Effector memory CD8-positive, alpha-beta T cell (primary cell): ENCODE results near the gene NKD1.
A peak's percentile ranks its signal among the peaks of the same experiment; 100 is the strongest.

Experiments used
- ATAC-seq: fragments of 150-1000 bp; cut with Tn5 transposase; replicated peaks from 2 replicates; pipeline ENCODE4 v1.10.0; 2021; ENCODE audit warnings: mild to moderate bottlenecking, moderate library complexity
- DNase-seq, 3 experiments: peaks; one replicate each; pipeline ENCODE4 v3.0.0; 2021
- H3K27ac Mint-ChIP-seq, 2 donors: one replicate each; pipeline ENCODE4 v1.8.0; 2022; ENCODE audit warnings: mild to moderate bottlenecking in 2 of 2, mixed read lengths in 2 of 2, moderate library complexity in 2 of 2
- H3K27me3 Mint-ChIP-seq, 2 donors: one replicate each; pipeline ENCODE4 v1.8.0; 2022; ENCODE audit warnings: mixed read lengths in 2 of 2
- H3K36me3 Mint-ChIP-seq: one replicate; pipeline ENCODE4 v1.8.0; 2022; ENCODE audit warnings: mild to moderate bottlenecking, moderate library complexity, mixed read lengths; ENCODE audit not compliant: insufficient read depth
- H3K4me1 Mint-ChIP-seq, 2 donors: one replicate each; pipeline ENCODE4 v1.8.0; 2022; ENCODE audit warnings: low read depth in 2 of 2, mixed read lengths in 2 of 2
- H3K4me3 Mint-ChIP-seq, 2 donors: one replicate each; pipeline ENCODE4 v1.8.0; 2022; ENCODE audit warnings: mild to moderate bottlenecking in 2 of 2, mixed read lengths in 2 of 2, moderate library complexity in 2 of 2
- H3K9me3 Mint-ChIP-seq, 2 donors: one replicate each; pipeline ENCODE4 v1.8.0; 2022; ENCODE audit warnings: mixed read lengths in 2 of 2

The NKD1 gene

DNA sequence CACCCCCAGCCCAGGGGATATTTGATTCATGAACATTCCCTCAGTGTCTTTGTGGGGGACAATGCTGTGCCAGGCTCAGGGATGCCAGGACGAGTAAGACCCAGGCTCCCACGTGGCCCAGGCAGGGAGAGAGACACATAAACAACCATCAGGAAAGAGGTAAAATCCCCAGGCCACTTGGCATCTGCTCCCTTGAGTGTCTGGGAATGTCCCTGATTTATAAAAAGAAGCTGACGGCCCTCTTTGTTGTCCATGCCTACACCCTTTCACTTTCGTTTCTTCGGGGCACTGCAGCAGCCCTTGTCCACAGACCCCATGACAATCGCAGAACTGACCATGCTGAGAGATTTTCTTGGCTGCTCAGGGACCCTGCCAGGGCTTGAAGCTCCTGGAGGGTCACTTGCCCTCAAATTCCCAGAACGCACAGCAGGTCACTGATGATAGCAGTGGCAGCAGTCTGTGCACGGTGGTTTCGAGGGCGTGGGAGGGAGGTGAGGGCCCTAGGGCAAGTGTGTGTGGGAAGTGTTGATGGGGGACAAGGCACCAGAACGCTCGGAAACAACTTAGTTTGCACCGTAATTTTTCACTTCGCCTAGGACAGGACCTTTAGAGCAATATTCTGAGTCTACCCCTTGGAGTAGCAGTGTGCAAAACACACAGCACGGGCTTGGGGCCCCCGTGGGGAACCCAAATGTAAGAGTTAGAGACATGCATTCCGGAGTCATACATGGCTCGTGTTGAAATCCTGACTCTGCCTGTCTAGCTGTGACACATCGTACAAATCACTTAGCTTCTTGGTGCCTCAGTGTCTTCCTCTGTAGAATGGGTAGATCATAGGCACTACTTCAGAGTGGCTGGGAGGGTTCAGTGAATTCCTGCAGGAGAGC lies 149.9 kb downstream of the NKD1 start:
- Mint-ChIP-seq H3K27me3 (no peaks in the 10 kb centered on the region), H3K9me3 (no peaks in the 10 kb centered on the region), H3K4me1 (peaks cover 59 to 71% of the 10 kb centered on the region in 2 donors), H3K4me3 (peak overlapping the region; percentile 89), H3K27ac (peak overlapping the region; percentile 97), H3K36me3 (peaks cover 9% of the 10 kb centered on the region)
- peak; percentile 41 for ATAC-seq
- DNase-seq, result peak in 1 of 3 experiments; percentile 40
